Testis (tissue), 2 donors: ENCODE data around the gene KLHL13.

Experiments
- POLR2A ChIP-seq: fragments of 450-650 bp; IDR thresholded peaks from one replicate; pipeline ENCODE4 v1.6.1; 2017; ENCODE audit warnings: antibody characterized with exemption, mild to moderate bottlenecking, moderate library complexity
- TF ChIP-seq, protein P1 (sequence below), 3 experiments: fragments of 450-650 bp in 2 of 3; fragments of 200-600 bp in 1 of 3; sonication (generic) in 1 of 3; IDR thresholded peaks; one replicate each; pipeline ENCODE4 v1.5.1; 2016 to 2019; ENCODE audit warnings: antibody characterized with exemption in 3 of 3, mild to moderate bottlenecking in 2 of 3, moderate library complexity in 1 of 3

DNA sequence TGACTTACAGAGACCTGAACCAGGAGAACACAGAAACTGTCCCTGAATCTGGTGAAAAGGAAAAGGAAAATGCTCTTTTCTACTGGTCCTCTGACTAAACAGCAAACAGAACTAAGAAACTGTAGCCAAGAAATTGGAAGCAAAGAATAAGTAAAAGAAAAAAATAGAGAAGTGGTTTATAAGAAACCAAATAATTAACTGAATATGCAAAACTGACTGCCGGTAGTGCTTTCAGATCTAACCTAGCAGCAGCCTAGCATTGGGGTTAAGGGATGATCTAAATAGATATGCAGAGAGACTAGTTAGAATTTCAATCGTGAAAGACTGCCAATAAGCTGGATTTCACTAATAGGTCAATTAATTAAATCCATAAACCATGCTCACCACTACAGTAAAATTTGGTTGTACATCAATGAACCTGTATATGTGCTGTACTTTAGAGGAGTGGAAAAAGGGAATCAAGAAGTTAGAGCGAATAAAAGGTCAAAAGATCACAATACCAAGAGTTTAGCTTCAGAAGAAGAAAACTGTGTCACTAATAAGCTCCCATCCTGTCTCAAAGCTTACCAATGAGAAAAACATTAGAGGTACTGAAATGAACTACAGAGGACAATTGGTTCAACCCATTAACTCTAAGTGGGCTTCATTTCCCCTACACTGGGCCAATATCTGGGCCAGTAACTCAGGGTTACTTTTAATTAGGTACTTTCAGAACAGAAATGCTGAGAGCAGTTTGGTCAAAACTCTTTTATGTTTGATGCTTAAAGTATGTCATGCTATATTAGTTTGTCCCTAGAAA lies 53.6 kb downstream of the KLHL13 start:
- TF ChIP-seq, protein P1, sequence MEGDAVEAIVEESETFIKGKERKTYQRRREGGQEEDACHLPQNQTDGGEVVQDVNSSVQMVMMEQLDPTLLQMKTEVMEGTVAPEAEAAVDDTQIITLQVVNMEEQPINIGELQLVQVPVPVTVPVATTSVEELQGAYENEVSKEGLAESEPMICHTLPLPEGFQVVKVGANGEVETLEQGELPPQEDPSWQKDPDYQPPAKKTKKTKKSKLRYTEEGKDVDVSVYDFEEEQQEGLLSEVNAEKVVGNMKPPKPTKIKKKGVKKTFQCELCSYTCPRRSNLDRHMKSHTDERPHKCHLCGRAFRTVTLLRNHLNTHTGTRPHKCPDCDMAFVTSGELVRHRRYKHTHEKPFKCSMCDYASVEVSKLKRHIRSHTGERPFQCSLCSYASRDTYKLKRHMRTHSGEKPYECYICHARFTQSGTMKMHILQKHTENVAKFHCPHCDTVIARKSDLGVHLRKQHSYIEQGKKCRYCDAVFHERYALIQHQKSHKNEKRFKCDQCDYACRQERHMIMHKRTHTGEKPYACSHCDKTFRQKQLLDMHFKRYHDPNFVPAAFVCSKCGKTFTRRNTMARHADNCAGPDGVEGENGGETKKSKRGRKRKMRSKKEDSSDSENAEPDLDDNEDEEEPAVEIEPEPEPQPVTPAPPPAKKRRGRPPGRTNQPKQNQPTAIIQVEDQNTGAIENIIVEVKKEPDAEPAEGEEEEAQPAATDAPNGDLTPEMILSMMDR (IDR thresholded peaks at IDR 0.05) = no peak
- no peak for TF ChIP-seq POLR2A
